Measurements from ENCODE around the gene DNAH6. TPM values are rescaled to one million over a fixed set of nuclear protein-coding genes. Genes with fewer than 3 reads are reported as not detected.

The DNAH6 gene
- total RNA-seq, 1 experiment from 2014 or later: 0.39 TPM

GRCh38 chr2:84741182-84741822, 225.0 kb downstream of the DNAH6 start:
- TF ChIP-seq CTCF (IDR thresholded peaks at IDR 0.05) (0 out of 2 replicates have a peak, but pooled peaks have one; percentile 33), ZBTB21 (CRISPR knock-in tag; IDR thresholded peaks at IDR 0.05; ENCODE audit: borderline replicate concordance) (no peak), ETV6 (CRISPR knock-in tag; IDR thresholded peaks at IDR 0.05) (no peak), CREM (CRISPR knock-in tag; IDR thresholded peaks at IDR 0.05) (no peak), ZNF423 (CRISPR knock-in tag; IDR thresholded peaks at IDR 0.05) (peak; percentile 44; the same call in 1 of the 2 replicates), CDX4 (CRISPR knock-in tag; IDR thresholded peaks at IDR 0.05; ENCODE audit: borderline replicate concordance) (no peak)
- TF ChIP-seq, protein P1, sequence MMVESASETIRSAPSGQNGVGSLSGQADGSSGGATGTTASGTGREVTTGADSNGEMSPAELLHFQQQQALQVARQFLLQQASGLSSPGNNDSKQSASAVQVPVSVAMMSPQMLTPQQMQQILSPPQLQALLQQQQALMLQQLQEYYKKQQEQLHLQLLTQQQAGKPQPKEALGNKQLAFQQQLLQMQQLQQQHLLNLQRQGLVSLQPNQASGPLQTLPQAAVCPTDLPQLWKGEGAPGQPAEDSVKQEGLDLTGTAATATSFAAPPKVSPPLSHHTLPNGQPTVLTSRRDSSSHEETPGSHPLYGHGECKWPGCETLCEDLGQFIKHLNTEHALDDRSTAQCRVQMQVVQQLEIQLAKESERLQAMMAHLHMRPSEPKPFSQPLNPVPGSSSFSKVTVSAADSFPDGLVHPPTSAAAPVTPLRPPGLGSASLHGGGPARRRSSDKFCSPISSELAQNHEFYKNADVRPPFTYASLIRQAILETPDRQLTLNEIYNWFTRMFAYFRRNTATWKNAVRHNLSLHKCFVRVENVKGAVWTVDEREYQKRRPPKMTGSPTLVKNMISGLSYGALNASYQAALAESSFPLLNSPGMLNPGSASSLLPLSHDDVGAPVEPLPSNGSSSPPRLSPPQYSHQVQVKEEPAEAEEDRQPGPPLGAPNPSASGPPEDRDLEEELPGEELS (CRISPR knock-in tag; IDR thresholded peaks at IDR 0.05): 0 out of 2 replicates have a peak, but pooled peaks have one; percentile 21
- Mint-ChIP-seq H3K36me3 (no peaks in the 10 kb centered on the region), H3K27ac (no peak overlapping the region), H3K27me3 (ENCODE audit: low read depth) (peaks cover 11% of the 10 kb centered on the region), H3K9me3 (peaks cover 19% of the 10 kb centered on the region), H3K4me3 (no peak overlapping the region), H3K4me1 (peaks cover 4% of the 10 kb centered on the region; the same call in 1 of the 2 replicates)
- DNase-seq (ENCODE audit: low spot score) (peak; percentile 65), ATAC-seq (peak; percentile 100)
- CTCF ChIA-PET: interaction anchor here (0.5 to 2.1 kb wide), 38 partner anchors 9 to 378 kb away, joined by 3 to 47 read pairs (median 4); partner anchors contain the start of gene TRABD2A
- POLR2A ChIA-PET: no interaction called here

DNA sequence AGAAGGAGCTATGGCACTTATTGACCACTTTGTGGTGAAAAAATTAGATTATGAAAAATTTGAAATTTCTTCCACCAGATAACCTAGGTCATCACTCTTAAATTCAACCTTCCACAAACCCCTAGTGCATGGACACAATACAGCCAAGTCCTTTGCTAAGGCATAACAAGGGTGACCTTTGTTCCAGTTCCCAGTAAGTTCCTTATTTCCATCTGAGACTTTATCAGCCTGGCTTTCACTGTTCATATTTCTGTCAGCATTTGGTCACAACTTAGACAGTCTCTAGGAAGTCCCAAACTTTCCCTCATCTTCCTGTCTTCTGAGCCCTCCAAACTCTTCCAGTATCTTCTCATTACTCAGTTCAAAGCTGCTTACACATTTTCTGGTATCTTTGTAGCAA, 232.0 kb downstream of the DNAH6 start:
- Mint-ChIP-seq H3K27ac (no peak overlapping the region), H3K36me3 (no peaks in the 10 kb centered on the region), H3K27me3 (ENCODE audit: low read depth) (no peaks in the 10 kb centered on the region), H3K4me1 (peaks cover 15% of the 10 kb centered on the region), H3K9me3 (peaks cover 34% of the 10 kb centered on the region), H3K4me3 (no peak overlapping the region)
- ChIA-PET POLR2A (no interaction called here), CTCF (no interaction called here)
- ATAC-seq (no peak), DNase-seq (ENCODE audit: low spot score) (no peak)
- TF ChIP-seq ZNF416 (CRISPR knock-in tag; IDR thresholded peaks at IDR 0.05) (no peak), JAZF1 (CRISPR knock-in tag; IDR thresholded peaks at IDR 0.05) (no peak), ZNF138 (CRISPR knock-in tag; conservative IDR thresholded peaks at IDR 0.05) (no peak), CREB1 (CRISPR knock-in tag; IDR thresholded peaks at IDR 0.05) (no peak), SP1 (CRISPR knock-in tag; conservative IDR thresholded peaks at IDR 0.05) (no peak), SMAD3 (CRISPR knock-in tag; IDR thresholded peaks at IDR 0.05; ENCODE audit: borderline replicate concordance) (no peak), NR3C1 (CRISPR knock-in tag; conservative IDR thresholded peaks at IDR 0.05; ENCODE audit: low read depth) (no peak), TP53 (CRISPR knock-in tag; IDR thresholded peaks at IDR 0.05) (no peak), ZNF121 (CRISPR knock-in tag; IDR thresholded peaks at IDR 0.05) (no peak), FOXP1 (CRISPR knock-in tag; IDR thresholded peaks at IDR 0.05; ENCODE audit: borderline replicate concordance) (no peak), PREB (CRISPR knock-in tag; IDR thresholded peaks at IDR 0.05; ENCODE audit: borderline replicate concordance) (no peak), ZNF671 (CRISPR knock-in tag; IDR thresholded peaks at IDR 0.05) (no peak), ZNF317 (CRISPR knock-in tag; IDR thresholded peaks at IDR 0.05; ENCODE audit: borderline replicate concordance, low read depth) (no peak)
- TF ChIP-seq, protein P2, sequence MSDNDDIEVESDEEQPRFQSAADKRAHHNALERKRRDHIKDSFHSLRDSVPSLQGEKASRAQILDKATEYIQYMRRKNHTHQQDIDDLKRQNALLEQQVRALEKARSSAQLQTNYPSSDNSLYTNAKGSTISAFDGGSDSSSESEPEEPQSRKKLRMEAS (CRISPR knock-in tag; IDR thresholded peaks at IDR 0.05): no peak
- TF ChIP-seq, protein P3, sequence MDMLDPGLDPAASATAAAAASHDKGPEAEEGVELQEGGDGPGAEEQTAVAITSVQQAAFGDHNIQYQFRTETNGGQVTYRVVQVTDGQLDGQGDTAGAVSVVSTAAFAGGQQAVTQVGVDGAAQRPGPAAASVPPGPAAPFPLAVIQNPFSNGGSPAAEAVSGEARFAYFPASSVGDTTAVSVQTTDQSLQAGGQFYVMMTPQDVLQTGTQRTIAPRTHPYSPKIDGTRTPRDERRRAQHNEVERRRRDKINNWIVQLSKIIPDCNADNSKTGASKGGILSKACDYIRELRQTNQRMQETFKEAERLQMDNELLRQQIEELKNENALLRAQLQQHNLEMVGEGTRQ (CRISPR knock-in tag; IDR thresholded peaks at IDR 0.05): no peak
- TF ChIP-seq, protein P4, sequence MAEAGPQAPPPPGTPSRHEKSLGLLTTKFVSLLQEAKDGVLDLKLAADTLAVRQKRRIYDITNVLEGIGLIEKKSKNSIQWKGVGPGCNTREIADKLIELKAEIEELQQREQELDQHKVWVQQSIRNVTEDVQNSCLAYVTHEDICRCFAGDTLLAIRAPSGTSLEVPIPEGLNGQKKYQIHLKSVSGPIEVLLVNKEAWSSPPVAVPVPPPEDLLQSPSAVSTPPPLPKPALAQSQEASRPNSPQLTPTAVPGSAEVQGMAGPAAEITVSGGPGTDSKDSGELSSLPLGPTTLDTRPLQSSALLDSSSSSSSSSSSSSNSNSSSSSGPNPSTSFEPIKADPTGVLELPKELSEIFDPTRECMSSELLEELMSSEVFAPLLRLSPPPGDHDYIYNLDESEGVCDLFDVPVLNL (CRISPR knock-in tag; IDR thresholded peaks at IDR 0.05; ENCODE audit: borderline replicate concordance, low read depth): no peak
- TF ChIP-seq, protein P5, sequence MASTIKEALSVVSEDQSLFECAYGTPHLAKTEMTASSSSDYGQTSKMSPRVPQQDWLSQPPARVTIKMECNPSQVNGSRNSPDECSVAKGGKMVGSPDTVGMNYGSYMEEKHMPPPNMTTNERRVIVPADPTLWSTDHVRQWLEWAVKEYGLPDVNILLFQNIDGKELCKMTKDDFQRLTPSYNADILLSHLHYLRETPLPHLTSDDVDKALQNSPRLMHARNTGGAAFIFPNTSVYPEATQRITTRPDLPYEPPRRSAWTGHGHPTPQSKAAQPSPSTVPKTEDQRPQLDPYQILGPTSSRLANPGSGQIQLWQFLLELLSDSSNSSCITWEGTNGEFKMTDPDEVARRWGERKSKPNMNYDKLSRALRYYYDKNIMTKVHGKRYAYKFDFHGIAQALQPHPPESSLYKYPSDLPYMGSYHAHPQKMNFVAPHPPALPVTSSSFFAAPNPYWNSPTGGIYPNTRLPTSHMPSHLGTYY (CRISPR knock-in tag; IDR thresholded peaks at IDR 0.05): no peak

Measured in WTC11 (cell line).